HS-5 (cell line): ENCODE measurements around the gene NLRC5.
"Not testable (repeated sequence)": the region's sequence is repeated elsewhere in the genome, so short reads cannot be mapped to it uniquely, and the experiment has no call there.

ENCODE experiments used
- DNase-seq: peaks from one replicate; pipeline ENCODE4 v3.0.0-alpha.2; 2012; ENCODE audit warnings: low read depth

Gene NLRC5

GRCh38 chr16:56960681-56961281 is 28.6 kb upstream of the NLRC5 start:
- no peak for DNase-seq

GRCh38 chr16:56961386-56961785 is 28.0 kb upstream of the NLRC5 start:
- no peak for DNase-seq

- DNase-seq = no peak
These were observed 27.5 kb upstream of the NLRC5 start, which contains the start of gene CETP for GRCh38 chr16:56961851-56962281. Gene CETP, plus strand, starts transcription at chr16:56961950. Its CDS starts 30 bp downstream, at chr16:56961980.

GRCh38 chr16:56964243-56965148 is 24.9 kb upstream of the NLRC5 start:
- peak; percentile 39 for DNase-seq

- no peak for DNase-seq
These were observed 23.9 kb upstream of the NLRC5 start for GRCh38 chr16:56965149-56966092.

GRCh38 chr16:56966093-56966475 is 23.3 kb upstream of the NLRC5 start:
- no peak for DNase-seq

GRCh38 chr16:56967733-56968132 is 21.6 kb upstream of the NLRC5 start:
- DNase-seq = no peak

GRCh38 chr16:56969769-56970168 is 19.6 kb upstream of the NLRC5 start:
- no peak for DNase-seq

- no peak for DNase-seq
These were observed 18.2 kb upstream of the NLRC5 start for GRCh38 chr16:56970934-56971767.

- no peak for DNase-seq
These were observed 17.7 kb upstream of the NLRC5 start for GRCh38 chr16:56971768-56972043.

- DNase-seq = no peak
These were observed 16.7 kb upstream of the NLRC5 start for GRCh38 chr16:56972403-56973293.

- DNase-seq = no peak
These were observed 16.1 kb upstream of the NLRC5 start for GRCh38 chr16:56973294-56973689.

- DNase-seq = not testable (repeated sequence)
These were observed 15.5 kb upstream of the NLRC5 start for GRCh38 chr16:56973899-56974298.

GRCh38 chr16:56974549-56975300 is 14.6 kb upstream of the NLRC5 start:
- DNase-seq = no peak

GRCh38 chr16:56975714-56976113 is 13.6 kb upstream of the NLRC5 start:
- no peak for DNase-seq

- DNase-seq = no peak
These were observed 12.1 kb upstream of the NLRC5 start for GRCh38 chr16:56977216-56977615.

- no peak for DNase-seq
These were observed 11.4 kb upstream of the NLRC5 start for GRCh38 chr16:56977823-56978430.

- DNase-seq = no peak
These were observed 9.2 kb upstream of the NLRC5 start for GRCh38 chr16:56980201-56980535.
